HL-60 (cell line): ENCODE data around the gene SPOCK2.

ENCODE experiments used
- DNase-seq, 2 experiments: peaks; one replicate each; pipeline ENCODE4 v3.0.0-alpha.2; 2010 to 2020; ENCODE audit warnings: low read depth in 1 of 2, low spot score in 1 of 2
- H3K27ac ChIP-seq: fragments of 250-450 bp; sonication (Bioruptor Pico); replicated peaks from 2 replicates; pipeline ENCODE4 v1.5.1; 2020; ENCODE audit warnings: mild to moderate bottlenecking, moderate library complexity
- H3K27me3 ChIP-seq: fragments of 250-450 bp; sonication (Bioruptor Pico); 2 replicates; pipeline ENCODE4 v1.5.1; 2021; ENCODE audit warnings: mild to moderate bottlenecking, moderate library complexity; ENCODE audit not compliant: insufficient read depth, poor library complexity, severe bottlenecking
- H3K4me3 ChIP-seq: replicated peaks from 2 replicates; pipeline ENCODE4 v1.5.1; 2011; ENCODE audit warnings: mild to moderate bottlenecking, control low read depth, low read length; ENCODE audit not compliant: insufficient read depth
- GABPA ChIP-seq: IDR thresholded peaks from 2 replicates; pipeline ENCODE4 v1.6.1; 2012; ENCODE audit warnings: low read depth
- POLR2AphosphoS5 ChIP-seq: IDR thresholded peaks from 2 replicates; pipeline ENCODE4 v1.6.1; 2012; ENCODE audit warnings: low read depth
- SPI1 ChIP-seq: IDR thresholded peaks from 2 replicates; pipeline ENCODE4 v1.6.1; 2012; ENCODE audit warnings: low read depth, mild to moderate bottlenecking, borderline replicate concordance
- TF ChIP-seq, protein P1 (sequence below): IDR thresholded peaks from 2 replicates; pipeline ENCODE4 v1.6.1; 2012; ENCODE audit warnings: low read depth; ENCODE audit not compliant: insufficient replicate concordance
- TF ChIP-seq, protein P2 (sequence below): IDR thresholded peaks from one replicate; pipeline ENCODE4 v1.5.1; 2011; ENCODE audit warnings: low read length, control low read depth, inconsistent platforms; ENCODE audit not compliant: insufficient read depth

SPOCK2 gene

DNA sequence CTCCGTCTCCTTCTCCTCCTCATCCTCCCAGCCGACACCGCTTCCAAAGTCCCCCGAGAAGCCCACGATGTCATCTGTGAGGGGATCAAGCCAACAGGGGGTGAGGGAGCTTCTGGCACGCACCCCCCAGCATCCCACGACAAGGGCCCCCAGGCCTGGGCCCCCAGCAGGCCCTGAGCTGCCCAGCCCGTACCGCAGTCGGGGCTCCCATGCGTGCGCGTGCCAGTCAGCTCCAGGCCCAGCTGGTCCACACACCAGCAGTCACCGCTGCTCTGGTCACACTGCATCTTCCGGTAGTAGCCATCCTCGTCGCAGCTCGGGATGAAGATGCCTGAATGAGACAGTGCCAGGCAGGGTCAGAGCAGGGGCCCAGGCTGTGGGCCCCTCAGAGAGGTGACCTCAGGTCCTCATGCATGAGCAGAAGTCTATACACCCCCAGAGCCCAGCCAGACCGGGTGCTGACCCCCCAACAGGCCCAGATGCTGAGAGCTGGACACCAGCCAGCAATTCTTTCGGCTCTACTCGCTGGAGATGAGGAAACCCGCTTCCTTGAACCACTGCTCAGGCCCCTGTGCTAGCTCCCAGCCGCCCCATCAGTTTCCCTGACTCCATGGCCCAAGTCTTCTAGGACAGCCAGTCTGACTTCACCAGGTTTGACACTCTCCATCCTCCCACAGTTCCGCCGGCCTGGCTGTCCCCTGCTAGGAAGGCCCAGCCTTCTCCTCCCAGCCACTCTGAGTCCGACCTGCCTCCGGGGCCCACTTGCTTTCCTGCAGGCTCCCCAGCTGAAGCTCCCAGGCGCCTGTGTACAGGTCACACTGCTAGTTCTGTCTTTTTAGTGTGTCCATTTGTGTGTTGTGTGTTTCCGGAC, 25.3 kb downstream of the SPOCK2 start:
- Histone ChIP-seq H3K4me3 (no peak overlapping the region), H3K27me3 (no peaks in the 10 kb centered on the region), H3K27ac (no peak overlapping the region)
- TF ChIP-seq GABPA = no peak
- TF ChIP-seq POLR2AphosphoS5 = no peak
- no peak for TF ChIP-seq SPI1
- TF ChIP-seq, protein P1, sequence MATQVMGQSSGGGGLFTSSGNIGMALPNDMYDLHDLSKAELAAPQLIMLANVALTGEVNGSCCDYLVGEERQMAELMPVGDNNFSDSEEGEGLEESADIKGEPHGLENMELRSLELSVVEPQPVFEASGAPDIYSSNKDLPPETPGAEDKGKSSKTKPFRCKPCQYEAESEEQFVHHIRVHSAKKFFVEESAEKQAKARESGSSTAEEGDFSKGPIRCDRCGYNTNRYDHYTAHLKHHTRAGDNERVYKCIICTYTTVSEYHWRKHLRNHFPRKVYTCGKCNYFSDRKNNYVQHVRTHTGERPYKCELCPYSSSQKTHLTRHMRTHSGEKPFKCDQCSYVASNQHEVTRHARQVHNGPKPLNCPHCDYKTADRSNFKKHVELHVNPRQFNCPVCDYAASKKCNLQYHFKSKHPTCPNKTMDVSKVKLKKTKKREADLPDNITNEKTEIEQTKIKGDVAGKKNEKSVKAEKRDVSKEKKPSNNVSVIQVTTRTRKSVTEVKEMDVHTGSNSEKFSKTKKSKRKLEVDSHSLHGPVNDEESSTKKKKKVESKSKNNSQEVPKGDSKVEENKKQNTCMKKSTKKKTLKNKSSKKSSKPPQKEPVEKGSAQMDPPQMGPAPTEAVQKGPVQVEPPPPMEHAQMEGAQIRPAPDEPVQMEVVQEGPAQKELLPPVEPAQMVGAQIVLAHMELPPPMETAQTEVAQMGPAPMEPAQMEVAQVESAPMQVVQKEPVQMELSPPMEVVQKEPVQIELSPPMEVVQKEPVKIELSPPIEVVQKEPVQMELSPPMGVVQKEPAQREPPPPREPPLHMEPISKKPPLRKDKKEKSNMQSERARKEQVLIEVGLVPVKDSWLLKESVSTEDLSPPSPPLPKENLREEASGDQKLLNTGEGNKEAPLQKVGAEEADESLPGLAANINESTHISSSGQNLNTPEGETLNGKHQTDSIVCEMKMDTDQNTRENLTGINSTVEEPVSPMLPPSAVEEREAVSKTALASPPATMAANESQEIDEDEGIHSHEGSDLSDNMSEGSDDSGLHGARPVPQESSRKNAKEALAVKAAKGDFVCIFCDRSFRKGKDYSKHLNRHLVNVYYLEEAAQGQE = no peak
- TF ChIP-seq, protein P2, sequence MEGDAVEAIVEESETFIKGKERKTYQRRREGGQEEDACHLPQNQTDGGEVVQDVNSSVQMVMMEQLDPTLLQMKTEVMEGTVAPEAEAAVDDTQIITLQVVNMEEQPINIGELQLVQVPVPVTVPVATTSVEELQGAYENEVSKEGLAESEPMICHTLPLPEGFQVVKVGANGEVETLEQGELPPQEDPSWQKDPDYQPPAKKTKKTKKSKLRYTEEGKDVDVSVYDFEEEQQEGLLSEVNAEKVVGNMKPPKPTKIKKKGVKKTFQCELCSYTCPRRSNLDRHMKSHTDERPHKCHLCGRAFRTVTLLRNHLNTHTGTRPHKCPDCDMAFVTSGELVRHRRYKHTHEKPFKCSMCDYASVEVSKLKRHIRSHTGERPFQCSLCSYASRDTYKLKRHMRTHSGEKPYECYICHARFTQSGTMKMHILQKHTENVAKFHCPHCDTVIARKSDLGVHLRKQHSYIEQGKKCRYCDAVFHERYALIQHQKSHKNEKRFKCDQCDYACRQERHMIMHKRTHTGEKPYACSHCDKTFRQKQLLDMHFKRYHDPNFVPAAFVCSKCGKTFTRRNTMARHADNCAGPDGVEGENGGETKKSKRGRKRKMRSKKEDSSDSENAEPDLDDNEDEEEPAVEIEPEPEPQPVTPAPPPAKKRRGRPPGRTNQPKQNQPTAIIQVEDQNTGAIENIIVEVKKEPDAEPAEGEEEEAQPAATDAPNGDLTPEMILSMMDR = no peak
- no peak for DNase-seq

DNA sequence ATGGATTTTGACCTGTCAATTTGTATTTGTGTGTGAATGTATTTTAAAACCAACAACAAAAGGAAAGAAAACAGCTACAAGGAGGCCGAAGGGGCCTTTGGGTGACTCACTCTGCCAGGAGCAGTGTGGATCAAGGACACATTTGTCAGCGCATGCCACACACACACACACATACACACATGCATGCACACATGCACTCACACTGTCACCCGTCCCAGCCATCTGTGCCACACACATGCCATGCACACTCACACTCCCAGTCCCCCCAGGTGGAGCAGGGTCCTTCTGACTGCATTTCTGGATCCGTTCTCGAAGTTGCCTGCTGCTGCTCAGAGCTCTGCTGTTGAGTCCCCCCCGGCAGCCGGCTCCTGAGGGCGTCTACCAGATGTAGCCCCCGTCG, 26.0 kb downstream of the SPOCK2 start:
- Histone ChIP-seq H3K27me3 (no peaks in the 10 kb centered on the region), H3K27ac (no peak overlapping the region), H3K4me3 (no peak overlapping the region)
- DNase-seq = no peak
- TF ChIP-seq SPI1 (no peak), GABPA (no peak), POLR2AphosphoS5 (no peak)
- TF ChIP-seq, protein P1 = no peak
- TF ChIP-seq, protein P2 = no peak

- Histone ChIP-seq H3K4me3 (no peak overlapping the region), H3K27ac (no peak overlapping the region), H3K27me3 (no peaks in the 10 kb centered on the region)
- TF ChIP-seq, protein P1 = no peak
- TF ChIP-seq POLR2AphosphoS5 (no peak), SPI1 (no peak), GABPA (no peak)
- TF ChIP-seq, protein P2 = no peak
- no peak for DNase-seq
Observed at GRCh38 chr10:72061930-72062329, 26.4 kb downstream of the SPOCK2 start.
